Kidney (tissue), 14 donors: ENCODE data around the gene HBE1. TPM values are rescaled to one million over a fixed set of nuclear protein-coding genes. Genes with fewer than 3 reads are reported as not detected.

Source experiments
- DNase-seq, 5 donors: peaks; one replicate each; pipeline ENCODE4 v3.0.0-alpha.2; 2013 to 2020
- FAIRE-seq: peaks from 2 replicates; lab custom pipeline; 2012; peaks lifted over from hg19 to GRCh38; lab: Jason Lieb, UNC
- H3K27ac ChIP-seq, 2 donors: one replicate each; pipeline ENCODE4 v1.7.0; 2013; ENCODE audit warnings: low read depth in 2 of 2, low read length in 2 of 2, inconsistent platforms in 1 of 2
- H3K27me3 ChIP-seq: one replicate; pipeline ENCODE4 v1.7.1; 2013; ENCODE audit warnings: low read length, inconsistent platforms; ENCODE audit not compliant: control insufficient read depth, insufficient read depth
- H3K36me3 ChIP-seq, 3 donors: one replicate each; pipeline versions ENCODE4 v1.7.0 to v1.7.1; 2013; ENCODE audit warnings: low read length in 3 of 3, control low read depth in 1 of 3, inconsistent platforms in 1 of 3; ENCODE audit not compliant: insufficient read depth in 3 of 3, control insufficient read depth in 2 of 3
- H3K4me1 ChIP-seq, 3 donors: one replicate each; pipeline versions ENCODE4 v1.7.0 to v1.7.1; 2013; ENCODE audit warnings: low read length in 3 of 3, inconsistent platforms in 1 of 3, low read depth in 1 of 3; ENCODE audit not compliant: control insufficient read depth in 2 of 3, insufficient read depth in 2 of 3
- H3K4me3 ChIP-seq, 3 donors: one replicate each; pipeline versions ENCODE4 v1.7.0 to v1.8.1; 2013; ENCODE audit warnings: low read length in 3 of 3, control low read depth in 1 of 3, inconsistent platforms in 1 of 3
- H3K9ac ChIP-seq, 3 donors: one replicate each; pipeline versions ENCODE4 v1.7.0 to v1.7.1; 2013; ENCODE audit warnings: low read length in 3 of 3, control low read depth in 1 of 3, inconsistent platforms in 1 of 3
- H3K9me3 ChIP-seq, 3 donors: one replicate each; pipeline versions ENCODE4 v1.7.0 to v1.7.1; 2013; ENCODE audit warnings: low read length in 3 of 3, control low read depth in 1 of 3, inconsistent platforms in 1 of 3; ENCODE audit not compliant: control insufficient read depth in 2 of 3, insufficient read depth in 1 of 3
- CTCF ChIP-seq: IDR thresholded peaks from 3 replicates; pipeline ENCODE4 v1.5.1; 2012; ENCODE audit warnings: mild to moderate bottlenecking, moderate library complexity, borderline replicate concordance; ENCODE audit not compliant: insufficient read depth; ENCODE audit errors: extremely low read depth
- intact Hi-C: fragments of 100-400 bp; cut with DNase I; formaldehyde crosslinking; loops from one replicate; pipeline ENCODE4 v1.11.1; 2022
- polyA plus RNA-seq: library from polyadenylated mRNA; stranded (reverse); fragments of 350-450 nt; fragmentation: Illumina TruSeq; extraction: RNeasy Lipid Tissue Mini Kit (QIAGEN cat#74804); gene quantifications from one replicate; pipeline ENCODE4 v1.2.3, GENCODE V29; 2014; ENCODE audit warnings: low read depth, low replicate concordance; ENCODE audit not compliant: insufficient read depth
- total RNA-seq: library from RNA; stranded (reverse); fragmentation: NEBNext Ultra II Directional; extraction: Animal tissue kit (Norgen Biotek cat#: 25700); gene quantifications from one replicate; pipeline ENCODE4 v1.2.1, GENCODE V29; 2021
- donor health status: control.
- donor health status: control.
- donor health status: control.
- donor health status: control.
- donor health status: control.
- donor health status: DM: yes; HTN: yes; CAD: no.
- donor health status: Normal renal cell carcinoma (clear cell type).

The HBE1 gene
- total and polyA plus RNA-seq, 2 donors from 2014 or later, result not detected

GRCh38 chr11:5246772-5247471 lies 22.8 kb downstream of the HBE1 start:
- intact Hi-C loops, result no loop called here
- no peak for TF ChIP-seq CTCF
- Histone ChIP-seq H3K36me3 (no peaks in the 10 kb centered on the region), H3K9me3 (no peaks in the 10 kb centered on the region), H3K9ac (no peak overlapping the region), H3K4me1 (no peaks in the 10 kb centered on the region), H3K4me3 (no peak overlapping the region), H3K27ac (no peak overlapping the region), H3K27me3 (no peaks in the 10 kb centered on the region)
- DNase-seq, result no peak
- no peak for FAIRE-seq

GRCh38 chr11:5245155-5245554 lies 24.6 kb downstream of the HBE1 start:
- Histone ChIP-seq H3K36me3 (no peaks in the 10 kb centered on the region), H3K4me1 (no peaks in the 10 kb centered on the region), H3K27me3 (no peaks in the 10 kb centered on the region), H3K27ac (no peak overlapping the region), H3K4me3 (no peak overlapping the region), H3K9me3 (no peaks in the 10 kb centered on the region), H3K9ac (no peak overlapping the region)
- no peak for DNase-seq
- no peak for FAIRE-seq
- intact Hi-C loops, result no loop called here
- TF ChIP-seq CTCF, result no peak

GRCh38 chr11:5243816-5244180 lies 25.9 kb downstream of the HBE1 start:
- H3K9ac ChIP-seq, result no peak overlapping the region
- no peak overlapping the region for H3K27ac ChIP-seq
- H3K4me1 ChIP-seq, result no peaks in the 10 kb centered on the region
- FAIRE-seq (no peak), DNase-seq (no peak)
- H3K9me3 ChIP-seq, result no peaks in the 10 kb centered on the region
- intact Hi-C loops, result no loop called here
- no peak for TF ChIP-seq CTCF
- H3K36me3 ChIP-seq, result no peaks in the 10 kb centered on the region
- no peak overlapping the region for H3K4me3 ChIP-seq
- H3K27me3 ChIP-seq, result no peaks in the 10 kb centered on the region
